GM19395 (cell line): ENCODE data around the gene CPLX1.

ENCODE experiments used
- ATAC-seq: cut with Tn5 transposase; IDR thresholded peaks from one replicate; pipeline ENCODE4 v1.9.1; 2021; ENCODE audit warnings: mild to moderate bottlenecking, moderate library complexity; ENCODE audit not compliant: unreplicated experiment

The CPLX1 gene

GRCh38 chr4:856225-856901 lies 30.4 kb upstream of the CPLX1 start:
- ATAC-seq = no peak

GRCh38 chr4:855880-856224 lies 29.9 kb upstream of the CPLX1 start:
- ATAC-seq = no peak

- no peak for ATAC-seq
These were observed 28.4 kb upstream of the CPLX1 start for GRCh38 chr4:854356-854755.

GRCh38 chr4:853416-853781 lies 27.5 kb upstream of the CPLX1 start:
- ATAC-seq = no peak

GRCh38 chr4:851701-852430 lies 25.9 kb upstream of the CPLX1 start:
- ATAC-seq = no peak

GRCh38 chr4:850323-850945 lies 24.5 kb upstream of the CPLX1 start:
- no peak for ATAC-seq

- ATAC-seq = no peak
These were observed 23.7 kb upstream of the CPLX1 start for GRCh38 chr4:849478-850175.

- ATAC-seq = no peak
These were observed 23.0 kb upstream of the CPLX1 start for GRCh38 chr4:848803-849477.

- no peak for ATAC-seq
These were observed 22.4 kb upstream of the CPLX1 start for GRCh38 chr4:848307-848691.

- no peak for ATAC-seq
These were observed 19.9 kb upstream of the CPLX1 start for GRCh38 chr4:845836-846251.

- ATAC-seq = no peak
These were observed 19.4 kb upstream of the CPLX1 start for GRCh38 chr4:845233-845835.

GRCh38 chr4:844752-845232 lies 18.9 kb upstream of the CPLX1 start:
- ATAC-seq = no peak

GRCh38 chr4:839675-840443 lies 13.9 kb upstream of the CPLX1 start:
- ATAC-seq = no peak

GRCh38 chr4:837772-838171 lies 11.8 kb upstream of the CPLX1 start:
- no peak for ATAC-seq

- ATAC-seq = no peak
These were observed 10.9 kb upstream of the CPLX1 start for GRCh38 chr4:836750-837301.

GRCh38 chr4:836003-836511 lies 10.1 kb upstream of the CPLX1 start:
- no peak for ATAC-seq

- no peak for ATAC-seq
These were observed 9.4 kb upstream of the CPLX1 start for GRCh38 chr4:835148-836002.

GRCh38 chr4:834368-835147 lies 8.6 kb upstream of the CPLX1 start:
- ATAC-seq = no peak
